ENCODE measurements around the gene RBBP6.
A peak's percentile ranks its signal among the peaks of the same experiment; 100 is the strongest.
"Not testable (repeated sequence)": the region's sequence is repeated elsewhere in the genome, so short reads cannot be mapped to it uniquely, and the experiment has no call there.

The RBBP6 gene

DNA sequence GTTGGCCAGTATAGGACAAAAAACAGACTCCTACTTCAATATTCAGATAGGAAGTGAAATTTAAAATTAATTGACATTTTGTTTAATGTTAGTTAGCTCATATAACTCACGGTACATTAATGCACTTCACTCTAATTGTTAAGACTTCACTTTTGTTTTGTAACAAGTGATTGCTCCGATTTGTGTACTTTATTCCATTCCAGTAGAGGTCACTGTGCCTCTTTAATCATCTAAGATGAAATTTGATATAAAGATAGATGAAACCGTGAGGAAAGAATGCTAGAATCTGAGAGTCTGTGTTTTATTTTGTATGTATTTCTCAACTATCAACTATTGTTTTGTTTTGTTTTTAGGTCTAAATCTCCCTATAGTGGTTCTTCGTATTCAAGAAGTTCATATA, 29.0 kb downstream of the RBBP6 start:
- no peak overlapping the region for H3K4me3 ChIP-seq (ENCODE audit: low read depth, low read length)
- no peaks in the 10 kb centered on the region for H3K4me1 ChIP-seq (ENCODE audit: control insufficient read depth, insufficient read depth, low read length, unreplicated experiment)
- H3K27ac ChIP-seq (ENCODE audit: low read depth, low read length) = no peak overlapping the region
- H3K27me3 ChIP-seq (ENCODE audit: insufficient read depth, low read length) = no peaks in the 10 kb centered on the region
- no peaks in the 10 kb centered on the region for H3K79me2 ChIP-seq (ENCODE audit: control insufficient read depth, insufficient read depth, low read length, unreplicated experiment)
- no peak overlapping the region for H2AFZ ChIP-seq (ENCODE audit: low read length, unreplicated experiment)
- H3K36me3 ChIP-seq (ENCODE audit: insufficient read depth, low read length) = peaks cover 66% of the 10 kb centered on the region

DNA sequence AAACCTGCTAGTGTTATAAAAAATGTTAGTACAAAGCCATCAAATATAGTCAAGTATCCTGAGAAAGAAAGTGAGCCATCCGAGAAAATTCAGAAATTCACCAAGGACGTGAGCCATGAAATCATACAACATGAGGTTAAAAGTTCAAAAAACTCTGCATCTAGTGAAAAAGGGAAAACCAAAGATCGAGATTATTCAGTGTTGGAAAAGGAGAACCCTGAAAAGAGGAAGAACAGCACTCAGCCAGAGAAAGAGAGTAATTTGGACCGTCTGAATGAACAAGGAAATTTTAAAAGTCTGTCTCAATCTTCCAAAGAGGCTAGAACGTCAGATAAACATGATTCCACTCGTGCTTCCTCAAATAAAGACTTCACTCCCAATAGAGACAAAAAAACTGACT, 31.7 kb downstream of the RBBP6 start:
- Histone ChIP-seq H3K36me3 (ENCODE audit: insufficient read depth, low read length) (peaks cover 63% of the 10 kb centered on the region), H3K27me3 (ENCODE audit: insufficient read depth, low read length) (no peaks in the 10 kb centered on the region), H3K4me3 (ENCODE audit: low read depth, low read length) (no peak overlapping the region), H2AFZ (ENCODE audit: low read length, unreplicated experiment) (no peak overlapping the region), H3K79me2 (ENCODE audit: control insufficient read depth, insufficient read depth, low read length, unreplicated experiment) (no peaks in the 10 kb centered on the region), H3K4me1 (ENCODE audit: control insufficient read depth, insufficient read depth, low read length, unreplicated experiment) (no peaks in the 10 kb centered on the region), H3K27ac (ENCODE audit: low read depth, low read length) (no peak overlapping the region)

DNA sequence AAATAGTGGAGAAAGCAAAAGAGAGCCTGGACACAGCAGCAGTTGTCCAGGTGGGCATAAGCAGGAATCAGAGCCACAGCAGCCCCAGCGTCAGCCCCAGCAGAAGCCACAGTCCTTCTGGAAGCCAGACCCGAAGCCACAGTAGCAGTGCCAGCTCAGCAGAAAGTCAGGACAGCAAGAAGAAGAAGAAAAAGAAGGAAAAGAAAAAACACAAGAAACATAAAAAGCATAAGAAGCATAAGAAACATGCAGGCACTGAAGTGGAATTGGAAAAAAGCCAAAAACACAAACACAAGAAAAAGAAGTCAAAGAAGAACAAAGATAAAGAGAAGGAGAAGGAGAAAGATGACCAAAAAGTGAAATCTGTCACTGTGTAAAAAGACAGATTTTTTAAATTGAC, 32.7 kb downstream of the RBBP6 start:
- peaks cover 60% of the 10 kb centered on the region for H3K36me3 ChIP-seq (ENCODE audit: insufficient read depth, low read length)
- no peaks in the 10 kb centered on the region for H3K79me2 ChIP-seq (ENCODE audit: control insufficient read depth, insufficient read depth, low read length, unreplicated experiment)

DNA sequence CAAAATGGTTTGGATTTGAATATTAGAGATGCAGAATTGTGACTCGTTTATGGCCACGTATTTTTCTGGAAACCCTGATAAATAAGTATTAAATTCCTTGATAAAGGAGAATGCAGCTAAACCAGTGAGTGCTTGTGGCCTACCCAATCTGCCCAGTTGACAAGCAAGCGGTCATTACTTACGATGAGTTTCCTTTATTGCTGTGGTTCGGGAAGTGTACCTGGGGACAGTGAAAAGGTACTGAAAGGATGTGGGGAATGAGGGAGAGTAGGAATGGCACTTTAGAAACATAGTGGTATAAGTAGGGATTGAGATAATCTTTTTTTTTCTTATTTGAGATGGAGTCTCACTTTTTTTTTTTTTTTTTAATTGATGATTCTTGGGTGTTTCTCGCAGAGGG, 33.8 kb downstream of the RBBP6 start:
- H3K27ac ChIP-seq (ENCODE audit: low read depth, low read length) = no peak overlapping the region
- H3K4me1 ChIP-seq (ENCODE audit: control insufficient read depth, insufficient read depth, low read length, unreplicated experiment) = peaks cover 11% of the 10 kb centered on the region
- no peaks in the 10 kb centered on the region for H3K27me3 ChIP-seq (ENCODE audit: insufficient read depth, low read length)

More for the DNA sequence above, 32.7 kb downstream of the RBBP6 start:
- H3K4me3 ChIP-seq (ENCODE audit: low read depth, low read length) = no peak overlapping the region
- peaks cover 8% of the 10 kb centered on the region for H3K4me1 ChIP-seq (ENCODE audit: control insufficient read depth, insufficient read depth, low read length, unreplicated experiment)
- no peak overlapping the region for H3K27ac ChIP-seq (ENCODE audit: low read depth, low read length)
- H2AFZ ChIP-seq (ENCODE audit: low read length, unreplicated experiment) = no peak overlapping the region
- no peaks in the 10 kb centered on the region for H3K27me3 ChIP-seq (ENCODE audit: insufficient read depth, low read length)

DNA sequence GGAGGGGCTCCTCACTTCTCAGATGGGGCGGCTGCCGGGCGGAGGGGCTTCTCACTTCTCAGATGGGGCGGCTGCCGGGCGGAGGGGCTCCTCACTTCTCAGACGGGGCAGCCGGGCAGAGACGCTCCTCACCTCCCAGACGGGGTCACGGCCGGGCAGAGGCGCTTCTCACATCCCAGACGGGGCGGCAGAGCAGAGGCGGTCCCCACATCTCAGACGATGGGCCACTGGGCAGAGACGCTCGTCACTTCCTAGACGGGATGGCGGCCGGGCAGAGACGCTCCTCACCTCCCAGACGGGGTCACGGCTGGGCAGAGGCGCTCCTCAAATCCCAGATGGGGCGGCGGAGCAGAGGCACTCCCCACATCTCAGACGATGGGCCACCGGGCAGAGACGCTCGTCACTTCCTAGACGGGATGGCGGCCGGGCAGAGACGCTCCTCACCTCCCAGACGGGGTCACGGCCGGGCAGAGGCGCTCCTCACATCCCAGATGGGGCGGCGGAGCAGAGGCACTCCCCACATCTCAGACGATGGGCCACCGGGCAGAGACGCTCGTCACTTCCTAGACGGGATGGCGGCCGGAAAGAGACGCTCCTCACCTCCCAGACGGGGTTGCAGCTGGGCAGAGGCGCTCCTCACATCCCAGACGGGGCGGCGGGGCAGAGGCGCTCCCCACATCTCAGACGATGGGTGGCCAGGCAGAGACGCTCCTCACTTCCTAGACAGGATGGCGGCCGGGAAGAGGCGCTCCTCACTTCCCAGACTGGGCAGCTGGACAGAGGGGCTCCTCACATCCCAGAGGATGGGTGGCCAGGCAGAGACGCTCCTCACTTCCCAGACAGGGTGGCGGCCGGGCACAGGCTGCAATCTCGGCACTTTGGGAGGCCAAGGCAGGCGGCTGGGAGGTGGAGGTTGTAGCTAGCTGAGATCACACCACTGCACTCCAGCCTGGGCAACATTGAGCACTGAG, 35.4 kb downstream of the RBBP6 start:
- H2AFZ ChIP-seq (ENCODE audit: low read length, unreplicated experiment) = not testable (repeated sequence)
- peaks cover 33% of the 10 kb centered on the region for H3K36me3 ChIP-seq (ENCODE audit: insufficient read depth, low read length)

More for the DNA sequence above, 33.8 kb downstream of the RBBP6 start:
- no peak overlapping the region for H3K4me3 ChIP-seq (ENCODE audit: low read depth, low read length)
- H2AFZ ChIP-seq (ENCODE audit: low read length, unreplicated experiment) = no peak overlapping the region
- no peaks in the 10 kb centered on the region for H3K79me2 ChIP-seq (ENCODE audit: control insufficient read depth, insufficient read depth, low read length, unreplicated experiment)
- H3K36me3 ChIP-seq (ENCODE audit: insufficient read depth, low read length) = peaks cover 49% of the 10 kb centered on the region

DNA sequence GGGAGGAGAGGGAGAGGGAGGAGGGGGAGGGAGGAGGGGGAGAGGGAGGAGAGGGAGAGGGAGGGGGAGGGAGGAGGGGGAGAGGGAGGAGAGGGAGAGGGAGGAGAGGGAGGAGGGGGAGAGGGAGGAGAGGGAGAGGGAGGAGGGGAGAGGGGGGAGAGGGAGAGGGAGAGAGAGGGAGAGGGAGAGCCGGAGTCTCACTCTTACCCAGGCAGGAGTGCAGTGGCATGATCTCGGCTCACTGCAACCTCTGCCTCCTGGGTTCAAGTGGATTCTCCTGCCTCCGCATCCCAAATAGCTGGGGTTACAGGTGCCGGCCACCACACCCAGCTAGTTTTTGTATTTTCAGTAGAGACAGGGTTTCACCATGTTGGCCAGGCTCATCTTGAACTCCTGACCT, 36.4 kb downstream of the RBBP6 start:
- not testable (repeated sequence) for H3K27me3 ChIP-seq (ENCODE audit: insufficient read depth, low read length); H3K79me2 ChIP-seq (ENCODE audit: control insufficient read depth, insufficient read depth, low read length, unreplicated experiment); H2AFZ ChIP-seq (ENCODE audit: low read length, unreplicated experiment); H3K4me3 ChIP-seq (ENCODE audit: low read depth, low read length); H3K27ac ChIP-seq (ENCODE audit: low read depth, low read length)
- peaks cover 24% of the 10 kb centered on the region for H3K36me3 ChIP-seq (ENCODE audit: insufficient read depth, low read length)
- H3K4me1 ChIP-seq (ENCODE audit: control insufficient read depth, insufficient read depth, low read length, unreplicated experiment) = peaks cover 14% of the 10 kb centered on the region

More for the DNA sequence above, 35.4 kb downstream of the RBBP6 start:
- not testable (repeated sequence) for H3K79me2 ChIP-seq (ENCODE audit: control insufficient read depth, insufficient read depth, low read length, unreplicated experiment); H3K4me3 ChIP-seq (ENCODE audit: low read depth, low read length); H3K27ac ChIP-seq (ENCODE audit: low read depth, low read length); H3K27me3 ChIP-seq (ENCODE audit: insufficient read depth, low read length)
- H3K4me1 ChIP-seq (ENCODE audit: control insufficient read depth, insufficient read depth, low read length, unreplicated experiment) = peaks cover 11% of the 10 kb centered on the region

DNA sequence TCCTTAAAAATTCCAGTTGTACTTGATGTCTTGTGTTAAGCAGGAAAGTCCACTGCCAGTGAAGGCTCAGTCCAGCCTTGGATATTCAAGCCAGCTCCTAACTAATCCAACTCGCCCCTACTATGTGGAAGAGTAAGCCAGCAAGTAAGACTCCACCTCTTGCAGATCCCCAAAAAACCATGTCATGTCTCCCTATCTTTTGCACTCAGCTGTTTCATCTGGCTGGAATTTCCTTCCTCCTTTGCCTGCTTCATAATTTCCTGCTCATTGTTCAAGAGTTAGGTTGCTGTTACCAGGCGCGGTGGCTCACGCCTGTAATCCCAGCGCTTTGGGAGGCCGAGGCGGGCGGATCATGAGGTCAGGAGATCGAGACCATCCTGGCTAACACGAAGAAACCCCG, 37.8 kb downstream of the RBBP6 start:
- no peaks in the 10 kb centered on the region for H3K79me2 ChIP-seq (ENCODE audit: control insufficient read depth, insufficient read depth, low read length, unreplicated experiment)
- H3K27ac ChIP-seq (ENCODE audit: low read depth, low read length) = no peak overlapping the region
- H2AFZ ChIP-seq (ENCODE audit: low read length, unreplicated experiment) = no peak overlapping the region
- peaks cover 10% of the 10 kb centered on the region for H3K36me3 ChIP-seq (ENCODE audit: insufficient read depth, low read length)
- H3K27me3 ChIP-seq (ENCODE audit: insufficient read depth, low read length) = no peaks in the 10 kb centered on the region
- peaks cover 14% of the 10 kb centered on the region for H3K4me1 ChIP-seq (ENCODE audit: control insufficient read depth, insufficient read depth, low read length, unreplicated experiment)
- no peak overlapping the region for H3K4me3 ChIP-seq (ENCODE audit: low read depth, low read length)

DNA sequence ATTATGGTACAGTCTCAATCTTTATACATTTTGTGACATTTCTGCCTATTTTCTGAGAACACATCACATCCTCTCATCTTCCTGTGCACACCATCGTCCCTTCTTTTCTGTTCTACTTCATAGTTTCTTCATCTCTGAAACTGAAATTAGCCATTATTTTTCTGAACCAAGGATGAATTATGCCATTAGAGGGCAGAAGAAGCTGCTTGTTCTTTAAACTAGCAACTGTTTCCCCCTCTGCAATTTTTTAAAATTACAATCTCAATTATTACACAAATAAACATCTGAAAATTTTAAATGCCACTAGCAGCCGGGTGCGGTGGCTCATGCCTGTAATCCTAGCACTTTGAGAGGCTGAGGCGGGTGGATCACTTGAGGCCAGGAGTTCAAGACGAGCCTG, 41.3 kb downstream of the RBBP6 start:
- Histone ChIP-seq H2AFZ (ENCODE audit: low read length, unreplicated experiment) (peak overlapping the region; percentile 94), H3K4me3 (ENCODE audit: low read depth, low read length) (no peak overlapping the region), H3K27ac (ENCODE audit: low read depth, low read length) (no peak overlapping the region), H3K36me3 (ENCODE audit: insufficient read depth, low read length) (no peaks in the 10 kb centered on the region), H3K27me3 (ENCODE audit: insufficient read depth, low read length) (no peaks in the 10 kb centered on the region), H3K4me1 (ENCODE audit: control insufficient read depth, insufficient read depth, low read length, unreplicated experiment) (peaks cover 22% of the 10 kb centered on the region), H3K79me2 (ENCODE audit: control insufficient read depth, insufficient read depth, low read length, unreplicated experiment) (no peaks in the 10 kb centered on the region)

DNA sequence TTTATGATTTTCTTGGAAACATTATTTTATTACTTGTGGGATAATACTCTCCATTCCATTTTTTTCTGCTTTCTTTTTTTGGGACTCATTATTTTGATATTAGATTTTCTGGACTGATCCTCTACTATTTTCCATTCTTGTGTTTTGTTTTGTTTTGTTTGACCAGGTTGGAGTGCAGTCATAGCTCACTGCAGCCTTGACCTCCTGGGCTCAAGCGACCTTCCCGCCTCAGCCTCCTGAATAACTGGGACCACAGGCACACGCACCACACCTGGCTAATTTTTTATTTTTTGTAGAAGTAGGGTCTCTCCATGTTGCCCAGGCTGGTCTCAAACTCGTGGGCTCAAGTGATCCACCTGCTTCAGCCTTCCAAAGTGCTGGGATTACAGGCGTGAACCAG, 44.1 kb downstream of the RBBP6 start:
- no peak overlapping the region for H3K27ac ChIP-seq (ENCODE audit: low read depth, low read length)
- H2AFZ ChIP-seq (ENCODE audit: low read length, unreplicated experiment) = no peak overlapping the region
- peaks cover 17% of the 10 kb centered on the region for H3K4me1 ChIP-seq (ENCODE audit: control insufficient read depth, insufficient read depth, low read length, unreplicated experiment)
- H3K36me3 ChIP-seq (ENCODE audit: insufficient read depth, low read length) = no peaks in the 10 kb centered on the region
- no peaks in the 10 kb centered on the region for H3K27me3 ChIP-seq (ENCODE audit: insufficient read depth, low read length)
- no peaks in the 10 kb centered on the region for H3K79me2 ChIP-seq (ENCODE audit: control insufficient read depth, insufficient read depth, low read length, unreplicated experiment)
- H3K4me3 ChIP-seq (ENCODE audit: low read depth, low read length) = no peak overlapping the region

DNA sequence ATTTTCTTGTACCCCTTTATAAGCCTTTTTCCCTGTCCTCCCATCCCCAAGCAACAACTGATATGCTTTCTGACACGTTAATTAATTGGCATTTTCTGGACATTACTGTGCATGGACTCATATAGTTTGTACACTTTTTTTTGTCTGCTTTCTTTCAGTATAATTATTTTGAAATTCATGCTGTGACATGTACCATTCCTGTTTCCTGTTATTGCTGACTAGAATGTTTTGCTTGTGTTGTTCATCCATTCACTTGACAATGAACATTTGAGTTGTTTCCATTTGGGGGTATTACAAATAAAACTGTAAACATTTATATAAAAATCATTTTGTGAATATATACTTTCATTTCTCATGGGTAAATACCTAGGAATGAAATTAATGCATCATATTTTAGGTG, 50.6 kb downstream of the RBBP6 start:
- no peak overlapping the region for H2AFZ ChIP-seq (ENCODE audit: low read length, unreplicated experiment)
- H3K79me2 ChIP-seq (ENCODE audit: control insufficient read depth, insufficient read depth, low read length, unreplicated experiment) = no peaks in the 10 kb centered on the region
- peaks cover 12% of the 10 kb centered on the region for H3K4me1 ChIP-seq (ENCODE audit: control insufficient read depth, insufficient read depth, low read length, unreplicated experiment)
- no peak overlapping the region for H3K27ac ChIP-seq (ENCODE audit: low read depth, low read length)
- H3K27me3 ChIP-seq (ENCODE audit: insufficient read depth, low read length) = no peaks in the 10 kb centered on the region
- no peaks in the 10 kb centered on the region for H3K36me3 ChIP-seq (ENCODE audit: insufficient read depth, low read length)
- no peak overlapping the region for H3K4me3 ChIP-seq (ENCODE audit: low read depth, low read length)

DNA sequence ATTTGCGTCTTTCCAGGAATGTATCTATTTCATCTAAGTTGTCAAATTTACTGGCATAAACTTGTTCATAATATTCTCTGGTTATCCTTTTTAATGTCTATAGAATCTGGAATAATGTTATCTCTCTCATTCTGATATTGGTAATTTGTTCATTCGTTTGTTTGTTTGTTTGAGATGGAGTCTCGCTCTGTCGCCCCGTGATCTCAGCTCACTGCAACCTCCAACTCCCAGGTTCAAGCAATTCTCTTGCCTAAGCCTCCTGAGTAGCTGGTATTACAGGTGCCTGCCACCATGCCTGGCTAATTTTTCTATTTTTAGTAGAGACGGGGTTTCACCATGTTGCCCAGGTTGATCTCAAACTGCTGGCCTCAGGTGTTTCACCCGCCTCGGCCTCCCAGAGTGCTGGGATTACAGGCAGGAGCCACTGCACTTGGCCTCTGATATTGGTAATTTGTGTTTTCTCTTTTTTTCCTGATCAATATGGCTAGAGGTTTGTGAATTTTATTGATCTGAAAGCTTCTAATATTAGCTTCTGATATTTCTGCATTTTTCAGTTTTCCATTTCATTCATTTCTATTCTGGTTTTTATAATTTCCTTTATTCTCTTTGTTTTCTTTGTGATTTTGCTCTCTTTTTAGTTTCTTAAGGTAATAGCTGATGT, 59.5 kb downstream of the RBBP6 start:
- H3K4me1 ChIP-seq (ENCODE audit: control insufficient read depth, insufficient read depth, low read length, unreplicated experiment) = no peaks in the 10 kb centered on the region
- no peak overlapping the region for H3K27ac ChIP-seq (ENCODE audit: low read depth, low read length)
- no peak overlapping the region for H2AFZ ChIP-seq (ENCODE audit: low read length, unreplicated experiment)
- H3K79me2 ChIP-seq (ENCODE audit: control insufficient read depth, insufficient read depth, low read length, unreplicated experiment) = no peaks in the 10 kb centered on the region
- H3K27me3 ChIP-seq (ENCODE audit: insufficient read depth, low read length) = no peaks in the 10 kb centered on the region
- H3K36me3 ChIP-seq (ENCODE audit: insufficient read depth, low read length) = no peaks in the 10 kb centered on the region
- H3K4me3 ChIP-seq (ENCODE audit: low read depth, low read length) = no peak overlapping the region
